ENCODE data around the gene NIN.

The NIN gene, protein sequence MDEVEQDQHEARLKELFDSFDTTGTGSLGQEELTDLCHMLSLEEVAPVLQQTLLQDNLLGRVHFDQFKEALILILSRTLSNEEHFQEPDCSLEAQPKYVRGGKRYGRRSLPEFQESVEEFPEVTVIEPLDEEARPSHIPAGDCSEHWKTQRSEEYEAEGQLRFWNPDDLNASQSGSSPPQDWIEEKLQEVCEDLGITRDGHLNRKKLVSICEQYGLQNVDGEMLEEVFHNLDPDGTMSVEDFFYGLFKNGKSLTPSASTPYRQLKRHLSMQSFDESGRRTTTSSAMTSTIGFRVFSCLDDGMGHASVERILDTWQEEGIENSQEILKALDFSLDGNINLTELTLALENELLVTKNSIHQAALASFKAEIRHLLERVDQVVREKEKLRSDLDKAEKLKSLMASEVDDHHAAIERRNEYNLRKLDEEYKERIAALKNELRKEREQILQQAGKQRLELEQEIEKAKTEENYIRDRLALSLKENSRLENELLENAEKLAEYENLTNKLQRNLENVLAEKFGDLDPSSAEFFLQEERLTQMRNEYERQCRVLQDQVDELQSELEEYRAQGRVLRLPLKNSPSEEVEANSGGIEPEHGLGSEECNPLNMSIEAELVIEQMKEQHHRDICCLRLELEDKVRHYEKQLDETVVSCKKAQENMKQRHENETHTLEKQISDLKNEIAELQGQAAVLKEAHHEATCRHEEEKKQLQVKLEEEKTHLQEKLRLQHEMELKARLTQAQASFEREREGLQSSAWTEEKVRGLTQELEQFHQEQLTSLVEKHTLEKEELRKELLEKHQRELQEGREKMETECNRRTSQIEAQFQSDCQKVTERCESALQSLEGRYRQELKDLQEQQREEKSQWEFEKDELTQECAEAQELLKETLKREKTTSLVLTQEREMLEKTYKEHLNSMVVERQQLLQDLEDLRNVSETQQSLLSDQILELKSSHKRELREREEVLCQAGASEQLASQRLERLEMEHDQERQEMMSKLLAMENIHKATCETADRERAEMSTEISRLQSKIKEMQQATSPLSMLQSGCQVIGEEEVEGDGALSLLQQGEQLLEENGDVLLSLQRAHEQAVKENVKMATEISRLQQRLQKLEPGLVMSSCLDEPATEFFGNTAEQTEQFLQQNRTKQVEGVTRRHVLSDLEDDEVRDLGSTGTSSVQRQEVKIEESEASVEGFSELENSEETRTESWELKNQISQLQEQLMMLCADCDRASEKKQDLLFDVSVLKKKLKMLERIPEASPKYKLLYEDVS (N-terminal part only)

DNA sequence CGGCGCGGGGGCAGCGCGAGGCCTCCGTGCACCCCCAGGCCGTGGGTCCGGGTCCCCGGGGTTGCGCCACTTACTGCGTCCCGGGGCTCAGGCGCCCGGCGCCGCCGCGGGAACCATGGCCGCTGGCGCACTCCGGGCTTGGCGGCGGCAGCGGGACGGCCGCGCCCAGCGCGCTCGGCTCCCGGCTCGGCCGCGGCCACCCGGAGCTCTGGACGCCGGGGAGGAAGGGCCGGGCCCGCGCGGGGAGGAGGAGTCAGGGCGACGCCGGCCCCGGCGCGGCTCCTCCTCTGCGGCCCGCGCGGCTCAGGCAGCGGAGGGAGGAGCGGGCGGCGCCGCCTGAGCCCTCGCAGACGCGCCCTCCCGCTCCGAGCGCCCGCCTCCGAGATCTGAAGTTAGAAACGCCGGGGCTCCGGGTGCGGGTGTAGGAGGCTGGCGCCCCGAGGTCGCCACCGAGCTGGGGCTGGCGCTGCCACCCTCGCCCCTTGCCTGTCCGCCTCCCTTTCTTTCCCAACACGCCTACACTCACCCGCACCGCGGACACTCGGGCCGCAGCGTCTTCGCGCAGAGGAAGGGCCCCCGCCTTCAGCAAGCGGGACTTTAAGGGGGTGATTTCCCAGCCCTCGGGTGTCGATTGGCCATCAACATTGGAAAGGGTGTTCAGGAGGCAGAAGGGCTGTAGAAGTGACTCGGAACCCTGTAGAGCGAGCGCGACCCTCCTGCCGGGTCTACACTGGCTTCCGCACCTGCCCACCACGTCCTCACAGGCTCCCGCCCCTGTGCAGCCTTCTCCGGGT lies at the start of gene NIN:
TSS of gene NIN (minus strand) at position 231 of the 794 bp plus-strand sequence. CDS start 9,106 bp downstream, outside the sequence.
- peak; percentile 79 for DNase-seq (ENCODE audit: low spot score)

DNA sequence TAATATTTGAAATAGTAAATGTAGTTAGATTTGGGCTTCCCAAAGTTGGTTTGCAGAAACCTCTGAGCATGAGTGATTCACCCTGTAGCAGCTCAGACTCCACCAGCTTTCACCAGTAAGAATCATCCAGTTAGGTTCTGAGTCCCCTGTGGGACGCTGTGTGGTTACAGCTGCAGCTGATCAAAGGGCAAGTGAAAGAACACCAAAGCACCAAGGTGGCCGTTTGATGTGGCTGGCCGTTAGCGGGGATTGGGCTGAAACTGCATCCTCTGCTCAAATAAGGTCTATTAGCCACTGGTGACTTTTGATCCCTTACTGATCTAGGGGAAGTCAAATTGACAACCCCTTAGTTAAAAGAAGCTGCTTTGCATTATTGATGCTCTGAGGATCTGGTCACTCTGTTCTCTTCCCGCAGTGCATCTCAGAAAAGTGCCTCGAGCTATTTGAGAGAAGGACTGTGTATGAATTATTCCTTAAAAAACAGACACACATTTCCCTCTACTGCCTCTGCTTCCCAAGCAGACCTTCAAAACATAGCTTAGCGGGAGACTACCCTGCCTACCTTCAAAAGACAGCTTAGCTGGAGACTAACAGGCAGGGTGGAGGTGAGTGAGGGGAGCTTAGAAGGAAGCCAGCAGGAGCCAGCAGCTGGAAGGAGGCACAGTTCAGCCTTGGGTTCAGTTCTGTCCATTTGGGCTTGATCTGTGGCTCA lies 44.6 kb upstream of the NIN start:
- DNase-seq (ENCODE audit: low spot score) = no peak

DNA sequence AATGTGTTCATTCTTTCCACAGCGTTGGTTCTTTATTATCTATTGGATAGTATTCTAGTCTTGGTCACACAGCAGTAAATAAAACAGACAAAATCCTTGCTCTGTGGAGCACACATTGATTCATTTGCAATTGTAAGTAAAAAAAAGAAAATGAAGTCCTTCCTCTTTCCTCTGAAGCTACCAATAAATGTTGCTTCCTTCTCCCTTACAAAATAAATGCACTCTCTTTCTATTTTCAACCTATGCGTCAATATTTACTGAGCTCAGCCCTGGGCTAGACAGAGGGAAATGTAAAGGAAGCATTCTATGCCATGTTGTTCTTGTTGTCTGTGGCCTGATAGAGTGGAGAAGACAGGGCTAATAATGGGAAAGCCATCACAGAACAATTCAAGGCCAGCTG lies 43.8 kb upstream of the NIN start:
- no peak for DNase-seq (ENCODE audit: low spot score)

DNA sequence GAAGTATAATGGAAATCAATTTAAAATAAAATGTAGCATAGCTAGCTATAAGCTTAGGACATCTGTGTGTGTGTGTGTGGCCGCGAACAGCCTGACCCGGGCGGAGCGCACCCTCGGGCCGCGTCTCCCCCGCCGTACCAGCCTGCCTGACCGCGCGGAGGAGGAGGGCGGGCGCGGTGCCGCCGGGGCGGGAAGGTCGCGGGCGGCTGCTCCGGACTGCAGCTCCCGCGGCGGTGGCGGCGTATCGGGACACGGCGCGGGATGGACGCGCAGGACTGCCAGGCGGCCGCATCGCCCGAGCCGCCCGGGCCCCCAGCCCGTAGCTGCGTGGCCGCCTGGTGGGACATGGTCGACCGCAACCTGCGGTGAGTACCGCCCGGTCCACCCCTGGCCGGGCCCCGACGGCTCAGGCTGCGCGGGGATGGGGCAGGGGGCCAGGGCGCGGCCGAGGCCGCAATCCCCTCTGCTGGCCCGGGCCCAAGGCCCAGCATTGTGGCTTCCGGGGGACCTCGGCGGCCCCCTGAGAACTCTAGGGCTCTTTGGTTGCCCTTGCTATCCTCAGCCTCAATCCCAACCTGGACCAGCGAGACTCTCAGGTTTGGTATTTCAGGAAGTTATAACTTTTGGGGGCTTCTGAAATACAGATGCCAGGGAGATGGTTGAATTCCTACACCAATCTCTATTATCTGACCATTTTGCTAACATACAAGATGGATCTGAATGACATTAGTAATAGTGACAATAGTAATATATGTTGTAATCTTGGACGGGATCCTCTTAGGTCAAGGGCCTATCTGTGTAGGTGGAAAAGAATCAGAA lies 41.2 kb upstream of the NIN start, which contains the start of gene ABHD12B:
TSS of gene ABHD12B (plus strand) at position 140 of the 819 bp plus-strand sequence. CDS start at position 262, 122 bp downstream.
- no peak for DNase-seq (ENCODE audit: low spot score)

DNA sequence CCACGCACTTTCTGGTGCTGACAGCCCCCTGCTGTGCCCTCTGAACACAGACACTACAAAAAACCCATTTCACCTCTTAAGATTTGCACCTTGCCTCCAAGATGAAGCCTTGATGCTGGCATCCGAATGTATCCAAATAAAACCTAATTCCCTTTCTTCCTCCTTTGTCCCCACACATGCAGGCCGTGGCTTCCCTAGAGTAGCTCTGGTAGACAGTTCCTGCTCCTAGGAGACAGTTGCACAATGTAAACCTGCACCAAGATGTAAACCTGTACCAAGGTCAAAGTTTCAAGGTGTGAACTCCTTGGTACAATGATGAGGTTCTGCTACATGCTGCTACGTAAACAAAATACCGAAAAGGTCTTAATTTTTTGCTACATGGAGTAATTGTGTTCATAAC lies 40.3 kb upstream of the NIN start:
- DNase-seq (ENCODE audit: low spot score) = no peak

DNA sequence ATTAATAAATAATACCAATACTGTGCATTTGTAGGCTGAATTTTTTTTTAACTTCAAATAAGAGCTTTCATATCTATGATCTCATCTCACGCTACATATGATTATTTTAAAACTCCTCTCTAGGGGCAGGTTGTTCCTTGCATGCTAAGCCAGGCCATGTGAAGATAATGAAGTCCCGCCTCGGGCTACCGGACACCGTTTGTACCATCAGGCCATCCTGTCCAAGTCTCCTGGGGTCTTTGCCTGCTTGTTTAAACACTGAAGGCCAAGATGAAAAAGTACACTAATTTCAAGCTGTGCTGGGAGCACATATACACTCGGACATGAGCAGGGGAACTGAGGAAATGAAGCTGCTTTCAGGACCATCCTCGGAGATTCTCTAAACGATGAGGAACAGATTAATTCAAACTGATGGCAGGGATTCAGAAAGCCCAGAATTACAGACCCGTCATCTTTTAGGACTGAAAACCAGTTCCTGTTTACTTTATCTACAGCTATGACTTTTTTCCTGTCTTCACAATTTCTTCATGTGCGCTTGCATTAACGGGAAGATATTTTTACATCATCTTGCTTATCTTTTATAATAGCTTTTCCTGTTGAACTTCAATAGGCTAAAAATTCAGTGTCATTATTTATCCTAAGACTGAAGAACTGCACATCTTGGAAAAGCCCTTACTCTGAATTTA lies 34.6 kb upstream of the NIN start:
- no peak for DNase-seq (ENCODE audit: low spot score)

DNA sequence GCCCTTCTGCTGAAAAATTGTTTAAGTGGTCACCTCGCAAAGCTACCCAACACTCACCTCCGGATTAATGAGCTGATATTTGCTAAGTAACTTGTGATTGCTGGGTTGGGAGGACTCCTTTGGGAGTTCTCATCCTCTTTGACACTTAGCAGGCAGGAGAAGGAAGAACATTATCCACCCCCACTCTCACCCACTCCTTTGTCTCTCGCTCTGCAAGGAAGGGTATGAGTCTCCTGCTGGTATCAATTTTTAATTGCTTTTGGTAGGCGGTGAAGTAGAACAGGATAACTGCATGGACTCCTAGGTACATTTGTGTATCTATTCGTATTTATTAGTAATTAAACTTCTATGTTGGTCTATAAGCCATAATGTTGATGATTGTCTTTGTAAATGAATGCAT lies 34.0 kb upstream of the NIN start:
- DNase-seq (ENCODE audit: low spot score) = no peak

DNA sequence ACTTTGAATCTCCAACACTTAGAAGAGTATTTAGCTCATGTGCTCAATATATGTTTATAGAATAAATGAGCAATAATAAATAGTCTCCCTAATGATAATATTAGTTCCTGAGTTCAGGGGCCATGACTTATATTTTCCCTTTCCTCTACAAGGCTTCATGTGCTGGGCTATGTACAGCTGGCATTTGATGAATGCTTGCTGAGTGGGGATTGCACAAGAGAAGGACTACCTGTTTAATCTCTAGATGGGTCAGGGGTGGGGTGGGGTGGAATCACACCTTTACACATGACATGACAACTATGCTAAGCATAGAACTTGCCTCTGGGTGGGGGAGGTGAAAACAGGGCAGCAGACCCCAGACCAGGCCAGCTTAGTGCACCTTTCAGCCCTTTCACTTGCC lies 33.3 kb upstream of the NIN start:
- DNase-seq (ENCODE audit: low spot score) = no peak

DNA sequence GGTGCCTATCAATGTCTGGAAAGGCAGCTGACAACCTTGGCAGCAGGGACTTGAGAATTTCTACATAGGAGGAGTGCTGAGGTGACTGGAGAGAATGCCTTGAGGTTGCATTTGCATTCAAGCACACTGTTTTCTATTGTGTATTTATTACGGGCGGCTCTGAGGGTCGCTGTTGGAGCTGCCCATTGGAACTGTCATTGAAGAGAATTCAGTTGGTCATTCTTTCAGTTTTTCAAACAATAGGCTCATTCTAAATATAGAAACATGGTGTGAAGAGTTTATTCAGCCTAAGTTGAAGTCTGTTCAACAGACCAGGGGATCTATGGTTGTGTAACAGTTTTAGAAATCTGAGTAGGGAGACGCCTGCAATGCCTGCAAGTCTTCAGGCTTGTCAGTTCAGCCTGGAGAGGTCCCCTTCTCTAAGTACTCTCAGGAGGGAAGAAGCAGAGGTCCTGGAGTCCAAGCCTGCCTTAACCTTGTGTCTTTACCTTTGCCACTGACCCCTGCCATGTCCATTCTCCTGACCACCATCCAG lies 31.1 kb upstream of the NIN start:
- no peak for DNase-seq (ENCODE audit: low spot score)

DNA sequence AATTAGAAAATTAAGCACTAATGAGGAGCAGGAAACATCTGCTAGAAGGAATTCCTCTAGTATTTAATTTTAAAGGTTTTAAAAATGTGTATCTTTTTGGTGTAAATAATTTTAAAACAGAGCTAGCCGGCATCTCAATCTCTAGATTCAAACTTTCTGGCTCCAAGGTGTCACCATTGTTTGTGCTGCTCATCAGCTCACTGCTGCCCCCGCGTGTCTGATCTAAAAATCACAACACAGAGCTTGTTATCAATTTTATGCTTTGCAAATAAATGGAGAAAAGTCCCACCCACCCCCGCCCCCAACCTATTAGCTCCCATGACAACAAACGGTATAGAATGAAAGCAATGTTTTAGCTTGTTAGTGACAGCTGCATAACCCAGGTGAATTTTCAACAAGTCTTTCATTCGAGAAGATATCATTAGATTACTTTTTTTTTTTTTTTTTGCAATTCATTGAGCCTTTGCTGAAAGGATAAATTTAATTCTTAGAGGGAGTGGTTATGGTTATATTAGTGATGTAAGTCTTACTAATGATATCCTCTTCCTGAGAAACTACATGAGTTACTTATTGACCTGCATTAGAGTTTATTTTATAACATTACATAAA lies 29.6 kb upstream of the NIN start:
- peak; percentile 88 for DNase-seq (ENCODE audit: low spot score)

DNA sequence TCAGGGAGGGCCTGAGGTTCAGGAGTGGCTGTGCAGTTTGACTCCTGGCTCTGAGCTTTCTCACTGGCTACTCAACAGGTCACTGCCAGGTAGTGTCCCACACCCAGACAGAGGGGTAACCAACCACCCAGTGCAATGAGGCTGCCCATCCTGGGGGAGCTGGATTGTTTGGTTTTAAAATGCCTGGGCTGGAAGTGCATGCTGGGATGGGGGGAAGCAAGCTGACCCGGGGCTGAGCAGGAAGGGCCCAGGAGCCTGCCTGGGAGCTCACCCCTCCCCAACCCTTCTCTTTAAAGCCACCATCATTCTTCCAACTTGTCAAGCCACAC lies 28.3 kb upstream of the NIN start:
- no peak for DNase-seq (ENCODE audit: low spot score)

DNA sequence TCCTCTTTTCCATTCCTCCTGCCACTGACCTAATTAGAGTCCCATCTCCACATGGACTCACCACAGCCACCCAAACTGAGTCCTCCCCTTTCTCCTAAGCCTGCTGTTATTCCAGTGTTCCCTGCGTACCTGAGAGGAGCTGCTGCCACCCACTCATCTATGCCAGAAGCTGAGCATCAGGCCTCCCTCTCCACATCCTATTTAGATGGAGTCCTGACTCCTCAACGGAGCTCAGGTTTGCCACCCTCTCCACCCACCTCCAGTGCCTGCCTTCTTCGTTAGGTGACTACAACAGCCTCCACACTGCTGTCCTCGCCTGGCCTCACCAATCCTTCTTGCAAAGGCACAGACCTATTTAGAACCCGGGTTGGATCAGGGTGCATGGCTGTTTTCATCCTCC lies 25.7 kb upstream of the NIN start:
- DNase-seq (ENCODE audit: low spot score) = no peak

DNA sequence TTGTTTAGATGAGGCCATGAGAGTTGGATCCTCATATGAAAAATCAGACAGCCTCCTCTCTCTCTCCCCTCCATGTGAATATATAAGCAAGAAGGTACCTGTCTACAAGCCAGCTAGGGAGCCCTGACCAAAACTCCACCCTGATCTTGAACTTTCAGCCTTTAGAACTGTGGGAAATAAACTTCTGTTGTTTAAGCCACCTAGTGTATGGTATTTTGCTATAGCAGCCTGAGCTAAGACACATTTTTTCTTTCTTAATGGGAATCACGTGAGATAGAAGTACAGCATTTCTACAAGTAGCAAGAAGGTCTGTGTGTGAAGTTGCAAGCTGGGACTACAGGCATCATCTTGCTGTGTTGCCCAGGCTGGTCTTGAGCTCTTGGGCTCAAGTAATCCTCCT lies 24.6 kb upstream of the NIN start:
- DNase-seq (ENCODE audit: low spot score) = no peak

DNA sequence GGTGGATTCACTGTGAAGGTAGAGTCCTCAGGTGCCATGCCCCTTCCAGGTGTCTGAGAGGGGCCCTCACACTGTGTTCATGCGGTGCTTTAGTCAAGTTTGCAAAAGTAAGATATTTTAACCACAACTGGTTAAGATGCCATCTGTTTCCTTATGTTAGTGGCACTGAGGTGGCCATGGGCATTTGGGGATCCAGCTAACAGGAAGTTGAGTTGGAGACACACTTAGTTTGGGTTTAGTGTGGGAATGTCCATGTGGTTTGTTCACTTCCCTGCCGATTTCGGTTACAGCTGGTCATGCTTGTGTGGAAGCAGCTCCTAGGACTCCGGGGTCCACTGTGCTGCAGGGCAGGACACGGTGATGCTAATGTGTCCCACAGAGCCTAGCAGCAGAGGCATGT lies 23.6 kb upstream of the NIN start:
- DNase-seq (ENCODE audit: low spot score) = no peak

DNA sequence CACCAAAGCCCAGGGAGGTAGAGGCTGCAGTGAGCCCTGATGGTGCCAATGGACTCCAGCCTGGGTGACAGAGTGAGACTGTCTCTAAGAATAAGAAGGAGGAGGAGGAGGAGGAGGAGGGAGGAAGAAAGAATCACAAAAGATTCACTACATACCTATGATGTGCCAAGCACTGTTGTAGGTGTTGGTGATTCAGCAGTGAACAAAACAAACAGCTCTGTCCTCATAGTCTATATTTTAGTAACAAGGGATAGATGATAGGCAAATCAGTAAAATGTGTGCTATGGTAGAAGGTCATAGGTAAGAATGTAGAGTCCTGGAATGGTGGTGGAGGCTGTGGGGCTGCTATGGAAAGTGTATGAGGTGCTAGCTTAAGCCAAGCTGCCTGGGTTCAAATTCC lies 22.9 kb upstream of the NIN start:
- DNase-seq (ENCODE audit: low spot score) = no peak

DNA sequence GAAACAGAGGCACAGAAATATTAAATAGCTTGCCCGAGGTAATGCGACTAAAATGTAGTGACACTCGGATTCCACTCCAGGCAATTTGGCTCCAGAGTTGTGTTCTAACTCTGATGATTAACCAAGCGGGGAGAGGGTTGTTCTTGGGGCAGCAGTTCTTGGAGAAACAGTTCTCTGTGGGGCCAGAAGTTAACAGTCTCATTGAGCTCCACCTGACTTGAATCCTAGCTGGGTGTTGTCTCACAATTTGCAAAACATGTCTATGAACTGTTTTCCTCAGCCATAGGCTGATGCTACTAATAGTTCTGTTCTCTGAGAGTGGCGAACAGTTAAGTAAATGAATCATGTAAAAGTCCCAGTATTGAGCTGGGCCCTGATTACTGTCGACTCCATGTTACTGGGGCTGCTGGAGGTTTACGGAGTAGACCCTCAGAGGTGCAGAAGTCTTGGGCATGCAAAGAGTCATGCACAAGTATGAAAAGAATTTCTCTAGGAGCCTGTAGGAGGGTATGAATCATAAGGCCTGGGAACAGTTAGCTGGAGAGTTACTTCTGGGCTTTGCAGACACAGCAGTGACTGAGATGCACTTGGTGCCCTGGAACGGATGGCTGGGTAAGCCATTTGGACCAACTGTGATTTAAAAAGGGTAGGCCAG lies 15.4 kb upstream of the NIN start:
- DNase-seq (ENCODE audit: low spot score) = no peak

DNA sequence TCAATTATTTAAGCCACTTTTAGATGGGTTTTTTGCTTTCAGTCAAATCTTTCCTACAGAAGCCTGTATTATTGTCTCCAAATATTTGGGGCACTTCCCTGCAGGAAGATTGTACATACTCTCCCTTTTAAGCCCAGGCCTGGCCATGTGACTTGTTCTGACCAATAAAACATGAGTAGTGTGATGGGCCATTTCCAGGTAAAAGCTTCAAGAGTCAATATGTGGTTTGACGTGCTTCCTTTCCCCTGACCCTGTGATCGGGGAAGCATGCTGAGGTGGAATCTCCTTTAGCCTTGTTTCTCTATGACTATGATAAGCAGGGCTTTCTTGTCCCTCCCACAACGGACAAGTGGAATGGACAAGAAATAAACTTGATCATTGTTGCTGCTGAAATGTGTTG lies 14.2 kb upstream of the NIN start:
- no peak for DNase-seq (ENCODE audit: low spot score)

DNA sequence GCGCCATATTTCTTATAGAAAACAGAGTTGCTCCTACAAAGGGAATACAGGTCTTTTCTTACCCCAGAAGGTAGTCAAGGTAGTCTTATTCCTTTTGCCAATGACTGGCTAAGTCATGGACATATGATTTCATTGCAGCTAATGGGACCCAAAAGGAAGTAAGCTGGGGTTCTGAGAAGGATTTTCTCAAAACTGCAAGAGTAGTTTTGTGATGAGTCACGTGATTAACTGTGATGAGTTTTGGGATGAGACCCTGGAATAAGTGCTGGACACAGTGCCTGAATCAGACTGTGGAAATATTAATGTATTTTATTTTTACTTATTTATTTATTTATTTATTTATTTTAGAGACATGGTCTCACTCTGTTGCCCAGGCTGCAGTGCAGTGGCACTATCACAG lies 13.4 kb upstream of the NIN start:
- no peak for DNase-seq (ENCODE audit: low spot score)

All from germinal center (tissue), 1 donor.